ENCODE measurements around the gene FTH1. TPM values are rescaled to one million over a fixed set of nuclear protein-coding genes. Genes with fewer than 3 reads are reported as not detected.
A peak's percentile ranks its signal among the peaks of the same experiment; 100 is the strongest.

Gene FTH1
- polyA plus RNA-seq, 3 donors: 2,175 to 2,380 (median 2,187) TPM

DNA sequence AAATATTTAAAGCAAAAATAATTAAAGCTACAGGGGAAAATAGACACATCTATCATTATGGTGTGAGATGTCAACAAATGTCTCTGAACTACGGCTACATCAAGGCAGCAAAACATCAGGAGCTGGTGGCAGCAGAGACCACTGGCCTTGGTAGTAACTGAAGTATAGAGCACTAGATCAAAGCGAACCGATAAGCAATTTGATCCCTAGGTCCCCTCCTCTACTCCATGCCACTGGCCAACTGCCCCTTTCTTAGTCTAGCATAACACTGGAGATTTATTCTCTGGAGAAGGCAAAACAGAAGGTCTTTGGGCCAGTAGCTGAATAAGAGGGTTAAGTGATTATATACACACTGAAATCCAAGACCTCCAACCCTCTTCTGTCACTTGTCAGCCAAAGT is 36.5 kb downstream of the FTH1 start:
- no peak for DNase-seq (ENCODE audit: extremely low read depth in 1 of 11, low read depth in 9 of 11, low spot score in 4 of 11)

DNA sequence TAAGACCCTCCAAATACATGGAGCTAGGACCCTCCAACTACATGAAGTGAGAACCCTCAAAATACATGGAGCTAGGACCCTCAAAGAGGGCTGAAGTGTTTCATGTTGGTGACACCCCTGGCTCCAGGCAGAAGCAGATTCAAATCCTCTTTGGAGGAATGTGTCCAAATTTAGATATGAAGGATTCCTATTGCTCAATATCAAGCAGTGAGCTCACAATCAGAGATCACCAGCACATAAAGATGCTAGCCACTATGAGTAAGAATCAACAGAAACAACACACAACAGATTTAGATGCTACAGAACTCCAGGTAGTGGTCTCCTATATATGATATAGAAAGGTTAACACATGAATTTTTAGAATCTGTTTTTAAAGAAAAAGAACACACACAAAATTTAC is 38.8 kb downstream of the FTH1 start:
- DNase-seq (ENCODE audit: extremely low read depth in 1 of 11, low read depth in 9 of 11, low spot score in 4 of 11): no peak

DNA sequence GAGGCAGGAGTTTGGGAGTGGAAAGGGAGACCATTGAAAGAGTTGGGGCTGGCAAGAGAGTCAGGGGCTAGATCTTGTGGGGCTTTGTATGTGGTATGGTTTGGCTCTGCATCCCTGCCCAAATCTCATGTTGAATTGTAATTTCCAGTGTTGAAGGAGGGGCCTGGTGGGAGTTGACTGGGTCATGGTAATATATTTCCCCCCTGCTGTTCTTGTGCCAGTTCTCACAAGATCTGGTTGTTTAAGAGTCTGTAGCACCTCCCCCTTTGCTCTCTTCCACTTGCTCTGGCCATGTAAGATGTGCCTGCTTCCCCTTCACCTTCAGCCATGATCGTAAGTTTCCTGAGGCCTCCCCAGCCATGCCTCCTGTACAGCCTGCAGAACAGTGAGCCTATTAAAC is 39.9 kb downstream of the FTH1 start:
- no peak for DNase-seq (ENCODE audit: extremely low read depth in 1 of 11, low read depth in 9 of 11, low spot score in 4 of 11)

DNA sequence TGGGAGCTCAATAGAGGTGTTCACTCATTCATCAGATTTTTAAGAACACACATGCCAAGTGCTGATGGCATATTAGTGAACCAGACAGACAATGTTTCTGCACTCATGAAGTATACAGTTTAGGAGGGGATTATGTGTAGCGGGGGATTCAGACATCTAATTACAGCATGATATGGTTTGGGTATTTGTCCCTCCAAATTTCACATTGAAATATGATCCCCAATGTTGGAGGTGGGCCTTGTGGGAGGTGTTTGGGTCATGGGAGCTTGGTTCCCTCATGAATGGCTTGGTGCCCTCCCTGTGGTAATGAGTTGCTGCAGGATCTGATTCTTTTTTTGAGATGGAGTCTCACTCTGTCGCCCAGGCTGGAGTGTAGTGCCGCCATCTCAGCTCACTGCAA is 41.2 kb downstream of the FTH1 start:
- DNase-seq (ENCODE audit: extremely low read depth in 1 of 11, low read depth in 9 of 11, low spot score in 4 of 11): no peak

DNA sequence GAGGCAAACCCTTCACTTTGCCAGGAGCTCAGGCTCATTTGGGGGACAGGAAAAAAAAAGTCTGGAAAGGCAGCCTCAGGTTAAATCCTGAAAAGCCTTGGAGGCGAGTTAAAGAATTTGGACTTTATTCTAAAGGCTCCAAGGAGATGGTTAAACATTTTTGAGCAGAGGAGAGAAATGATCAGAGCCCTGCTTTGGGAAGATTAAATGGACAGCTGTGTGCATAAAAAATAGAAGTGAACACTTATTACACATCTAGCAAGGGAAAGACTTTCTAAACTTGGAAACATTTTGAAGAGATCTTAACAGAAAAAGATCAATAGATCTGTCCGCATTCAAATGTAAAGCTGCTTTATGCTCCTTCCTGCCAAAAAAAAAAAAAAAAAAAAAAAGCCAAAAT is 41.7 kb downstream of the FTH1 start:
- DNase-seq (ENCODE audit: extremely low read depth in 1 of 11, low read depth in 9 of 11, low spot score in 4 of 11): no peak

DNA sequence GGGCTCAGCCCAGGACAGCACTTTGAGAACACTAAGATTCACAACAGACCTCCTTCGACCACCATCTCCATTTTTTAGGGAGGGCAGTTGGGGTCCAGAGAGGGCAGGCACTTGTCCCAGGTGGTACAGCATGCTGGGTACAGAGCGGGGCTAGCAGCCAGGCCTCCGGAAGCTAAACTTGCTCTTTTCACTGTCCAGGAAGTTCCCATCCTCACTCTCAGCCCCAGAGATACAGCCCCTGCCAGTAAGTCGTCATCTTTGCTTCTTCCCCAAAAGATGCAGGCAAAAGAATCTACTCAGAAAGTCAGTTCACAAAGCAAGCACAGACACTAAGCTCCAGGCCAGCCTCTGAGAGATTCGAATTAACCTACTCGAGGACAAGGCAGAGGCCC is 43.4 kb downstream of the FTH1 start:
- no peak for DNase-seq (ENCODE audit: extremely low read depth in 1 of 11, low read depth in 9 of 11, low spot score in 4 of 11)

DNA sequence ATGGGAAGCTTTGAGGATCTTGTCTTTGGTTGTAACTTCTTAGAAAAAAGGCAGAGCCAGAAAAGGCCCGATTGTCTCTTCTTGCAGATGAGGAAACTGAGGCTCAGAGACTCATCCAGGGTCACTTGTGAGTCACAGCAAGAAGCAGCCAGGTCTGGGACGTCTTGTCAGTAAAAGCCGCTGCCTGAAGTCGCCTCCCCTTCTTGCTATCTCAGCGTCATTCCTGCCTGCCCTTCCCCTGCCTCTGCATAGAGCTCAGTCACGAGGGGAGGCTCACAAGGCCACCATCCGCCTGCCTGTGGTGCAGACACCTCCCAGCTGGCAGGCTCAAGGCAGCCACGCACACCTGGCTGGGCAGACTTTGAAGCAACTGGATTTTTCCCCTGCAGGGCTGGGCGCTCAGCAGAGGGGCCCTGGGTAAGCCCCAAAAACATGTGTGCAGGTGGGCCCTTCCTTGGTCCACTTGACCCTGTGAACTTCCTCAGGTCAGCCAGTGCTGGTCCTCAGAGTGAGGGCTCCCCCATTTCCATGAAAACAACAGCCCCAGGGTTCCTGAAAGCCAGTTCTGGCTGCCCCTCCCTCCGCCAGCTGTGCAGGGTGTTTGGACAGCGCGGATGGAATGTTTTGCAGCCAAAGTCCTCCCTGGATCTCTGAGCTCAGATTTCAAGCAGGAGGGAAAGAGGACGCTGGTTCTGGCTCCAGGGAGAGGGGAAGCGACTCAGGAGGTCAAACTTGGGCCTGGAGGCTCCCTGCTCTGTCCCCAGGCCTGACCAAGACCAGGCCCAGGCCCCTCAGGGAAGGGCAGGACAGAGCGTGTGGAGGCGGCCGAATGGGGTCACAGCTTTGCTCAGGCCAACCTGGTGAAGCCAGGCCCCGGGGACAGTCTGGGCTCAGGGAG is 44.0 kb downstream of the FTH1 start:
- DNase-seq (ENCODE audit: extremely low read depth in 1 of 11, low read depth in 9 of 11, low spot score in 4 of 11): peak in 8 of 11 donors; percentile 60 to 86 (median 80)

DNA sequence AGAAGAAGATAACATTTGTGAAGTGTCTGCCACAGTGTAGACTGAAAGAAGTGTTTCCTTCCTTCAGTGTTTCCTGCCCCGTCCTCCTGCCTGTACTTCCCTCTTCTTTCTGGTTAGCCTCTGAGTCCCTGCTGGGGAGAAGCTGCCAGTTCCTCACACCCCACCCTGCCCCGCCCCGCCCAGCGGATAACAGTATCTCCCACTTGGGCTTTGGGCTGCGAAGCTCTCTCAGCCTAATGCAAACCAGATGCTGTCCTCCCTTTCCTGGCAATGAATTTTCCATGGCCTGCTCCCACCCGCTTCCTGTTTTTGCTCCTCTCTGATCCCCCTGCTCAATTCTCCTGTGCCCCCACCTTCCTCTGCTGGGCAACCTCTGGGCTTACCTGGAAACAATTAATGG is 44.9 kb downstream of the FTH1 start:
- DNase-seq (ENCODE audit: extremely low read depth in 1 of 11, low read depth in 9 of 11, low spot score in 4 of 11): peak in 6 of 11 donors; percentile 42 to 72 (median 58)

DNA sequence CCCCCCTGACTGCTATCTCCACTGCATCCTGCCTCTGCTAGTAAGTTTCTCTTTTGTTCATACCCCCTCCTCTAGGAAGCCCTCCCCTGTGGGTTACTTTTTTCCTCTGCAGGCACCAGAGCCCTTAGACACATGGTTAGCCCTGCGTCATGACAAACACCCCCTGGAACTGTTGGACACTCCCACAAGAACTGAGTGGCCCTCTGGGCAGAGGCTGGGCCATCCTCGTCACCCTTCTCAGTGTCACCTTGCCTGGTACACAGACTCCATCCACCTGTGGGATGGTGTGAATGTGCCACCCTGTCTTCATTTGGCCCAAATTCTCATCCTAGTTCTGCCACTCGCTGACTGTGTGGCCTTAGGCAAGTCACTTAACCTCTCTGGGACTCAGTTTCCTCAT is 46.0 kb downstream of the FTH1 start:
- DNase-seq (ENCODE audit: extremely low read depth in 1 of 11, low read depth in 9 of 11, low spot score in 4 of 11): no peak

DNA sequence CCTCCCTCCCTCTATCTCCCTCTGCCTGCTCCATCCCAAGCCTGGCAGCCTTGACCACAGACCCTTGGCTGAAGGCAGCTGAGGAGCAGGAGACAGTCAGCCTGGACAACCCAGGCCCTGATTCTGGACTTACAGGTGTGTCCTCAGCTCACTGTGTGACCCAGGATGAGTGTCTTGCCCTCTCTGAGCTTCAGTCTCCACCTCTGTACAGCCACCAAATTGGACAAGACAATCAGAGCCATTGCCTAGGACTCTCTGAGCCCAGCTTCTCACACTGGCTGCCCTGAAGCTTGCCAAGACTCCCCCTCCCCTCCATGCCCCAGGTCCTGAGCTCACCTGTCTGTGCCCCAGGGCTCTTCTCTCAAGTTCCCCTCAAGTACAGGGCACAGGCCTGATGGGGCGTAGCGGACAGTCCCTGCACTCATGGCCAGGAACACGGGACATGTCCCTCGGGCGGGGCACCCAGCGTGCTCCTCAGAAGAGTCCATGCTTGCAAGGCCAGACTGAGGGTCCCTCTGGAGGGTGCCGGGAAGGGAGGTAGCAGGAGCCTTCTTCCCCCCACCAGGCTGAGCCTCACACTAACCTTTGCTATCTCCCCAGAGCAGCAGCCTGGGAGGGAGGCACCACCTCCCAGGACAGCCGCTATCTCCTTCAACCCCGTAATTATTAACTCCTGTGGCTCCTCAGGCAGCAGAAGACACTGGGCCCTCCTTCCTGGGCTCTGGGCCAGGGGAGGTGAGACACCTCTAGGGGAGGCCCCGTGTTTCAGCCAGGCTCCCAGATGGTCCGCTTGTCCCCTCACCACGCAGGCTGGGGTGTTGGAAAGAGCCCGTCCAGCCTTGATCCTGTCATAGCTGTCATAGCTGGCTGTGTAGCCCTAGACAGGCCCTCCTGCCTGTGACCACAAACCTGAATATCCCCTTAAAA is 47.5 kb downstream of the FTH1 start:
- no peak for DNase-seq (ENCODE audit: extremely low read depth in 1 of 11, low read depth in 9 of 11, low spot score in 4 of 11)

DNA sequence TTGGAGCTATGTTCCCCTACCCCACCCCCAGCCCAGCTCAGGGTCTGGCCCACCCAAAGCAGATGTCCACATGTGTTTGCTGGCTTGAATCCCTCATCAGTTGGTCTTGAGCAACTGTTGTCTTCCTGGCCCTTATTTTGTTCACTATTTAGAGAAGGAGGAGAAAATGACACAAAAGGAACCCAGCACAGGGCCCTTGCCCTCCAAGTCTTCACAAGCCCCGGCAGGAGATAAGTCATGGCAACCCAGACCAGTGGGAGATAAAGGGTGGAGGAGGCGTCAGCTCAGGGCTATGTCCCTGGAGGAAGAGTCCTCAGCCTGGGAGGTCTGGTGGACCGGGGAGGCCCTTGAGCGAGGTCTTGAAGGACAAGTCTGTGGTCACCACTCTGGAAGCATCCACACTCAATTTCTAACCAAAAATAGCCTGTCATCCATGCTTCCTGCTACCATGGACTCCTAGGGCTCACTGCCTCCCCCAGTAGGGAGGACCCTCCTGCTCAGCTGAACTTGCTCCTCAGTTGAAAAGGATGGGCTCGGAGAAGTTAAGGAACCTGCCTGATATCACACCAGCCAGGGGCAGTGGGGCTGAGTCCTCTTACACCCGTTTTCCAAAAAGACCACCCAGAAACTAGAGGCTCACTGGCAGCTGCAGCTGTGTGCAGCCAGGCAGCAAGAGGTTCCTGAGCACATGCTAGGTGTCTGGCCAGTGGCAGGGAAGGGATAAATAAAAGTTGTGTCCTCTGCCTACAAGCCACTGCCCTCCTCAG is 48.3 kb downstream of the FTH1 start:
- no peak for DNase-seq (ENCODE audit: extremely low read depth in 1 of 11, low read depth in 9 of 11, low spot score in 4 of 11)

DNA sequence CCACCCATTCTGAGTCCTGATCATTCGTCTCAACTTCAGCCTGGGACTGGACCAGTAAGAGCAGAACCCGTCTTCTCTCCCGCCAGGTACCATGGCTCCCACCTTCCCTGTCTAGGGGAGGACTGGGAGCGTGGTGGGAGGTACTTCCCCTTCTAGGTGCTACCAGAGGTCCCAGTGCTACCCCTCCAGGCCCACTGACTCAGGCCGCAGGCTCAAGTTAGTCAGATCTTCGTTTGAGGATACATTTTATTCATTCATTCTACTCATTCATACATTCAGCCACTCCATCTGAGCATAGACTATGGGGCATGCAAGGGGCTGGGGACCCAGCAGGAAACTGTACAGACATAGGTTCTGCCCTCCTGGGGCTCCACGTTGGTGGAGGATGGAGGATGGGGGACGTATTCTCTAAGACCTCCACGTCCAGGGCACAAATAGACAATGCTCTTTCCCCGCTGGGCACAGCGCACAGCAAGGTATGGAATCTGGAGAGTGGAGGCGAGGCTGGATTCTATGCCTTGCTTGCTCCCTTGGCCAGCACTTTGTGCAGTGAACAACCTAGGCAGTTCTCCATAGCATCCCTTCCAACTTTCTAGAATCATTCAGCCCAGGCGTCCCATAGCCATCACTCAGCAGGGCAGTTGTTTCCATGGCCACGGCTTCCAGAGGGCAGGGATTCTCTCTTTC is 49.0 kb downstream of the FTH1 start:
- DNase-seq (ENCODE audit: extremely low read depth in 1 of 11, low read depth in 9 of 11, low spot score in 4 of 11): no peak

DNA sequence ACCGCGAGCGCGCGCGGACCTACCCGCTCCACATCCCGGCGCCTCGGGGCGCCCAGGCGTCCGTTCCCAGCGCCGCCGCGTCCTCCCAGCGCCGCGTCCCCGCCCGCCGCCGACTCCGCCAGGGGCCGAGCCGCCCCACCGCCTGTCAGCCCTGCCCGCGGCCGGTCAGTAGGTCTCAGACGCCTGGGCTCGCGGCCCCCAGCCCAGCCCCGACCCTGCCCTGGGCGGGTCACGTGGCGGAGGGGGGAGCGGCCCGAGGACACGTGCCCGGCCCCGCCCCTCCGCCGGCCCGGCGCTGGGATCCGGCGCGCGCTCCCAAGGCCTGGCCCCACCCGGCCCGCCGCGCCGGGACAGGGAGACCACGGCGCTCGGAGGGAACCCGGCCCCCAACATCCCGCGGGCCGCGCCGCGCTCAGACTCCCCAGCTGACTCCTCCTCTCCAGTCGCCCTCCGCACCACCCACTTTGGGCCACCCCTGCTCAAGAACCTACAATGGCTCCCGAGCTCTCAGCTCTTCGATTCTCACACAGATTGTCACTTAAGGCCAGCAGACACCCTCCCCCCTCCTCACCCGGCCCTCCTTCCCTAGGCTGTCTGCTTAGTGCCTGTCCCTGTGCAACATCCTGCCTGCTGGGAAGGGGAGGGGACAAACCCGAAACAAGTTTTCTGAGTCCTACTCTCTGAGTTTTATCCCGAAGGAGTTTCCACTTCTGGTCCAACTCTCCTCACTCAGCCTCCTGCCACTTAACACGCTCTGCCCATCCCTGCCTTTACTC is 49.9 kb downstream of the FTH1 start, which contains the start of gene RAB3IL1:
Gene RAB3IL1, minus strand, starts transcription at position 233 of the 776 bp plus-strand sequence. Its CDS starts 199 bp downstream, at position 34.
- peak in 6 of 11 donors; percentile 29 to 62 (median 56) for DNase-seq (ENCODE audit: extremely low read depth in 1 of 11, low read depth in 9 of 11, low spot score in 4 of 11)

DNA sequence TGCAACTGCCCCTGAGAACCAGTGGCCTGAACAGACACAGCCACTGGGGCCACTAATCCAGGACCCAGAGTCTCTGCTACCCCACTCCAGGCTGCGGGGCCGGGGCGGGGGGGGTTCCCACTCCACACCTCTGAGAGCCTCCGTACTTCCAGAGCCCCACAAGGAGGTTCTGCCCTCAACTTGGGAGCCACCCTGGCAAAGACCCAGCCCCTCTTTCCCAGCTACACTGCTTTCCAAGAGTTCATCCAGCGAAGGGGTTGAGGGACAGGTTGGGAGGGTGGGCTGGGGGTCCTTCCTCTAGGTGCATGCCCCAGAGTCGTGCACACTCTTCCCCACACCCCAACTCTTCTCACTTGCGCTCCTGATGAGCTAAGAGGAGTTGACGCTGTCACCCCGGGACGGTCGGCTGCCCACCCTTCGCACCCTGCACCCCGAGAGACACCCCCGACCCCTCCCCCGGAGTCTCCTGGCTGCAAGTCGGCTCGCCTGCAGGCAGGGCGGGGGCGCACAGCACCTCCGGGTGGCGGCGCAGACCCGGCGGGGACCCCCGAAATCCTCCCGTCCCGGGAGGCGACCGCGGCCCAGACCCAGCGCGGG is 50.6 kb downstream of the FTH1 start:
- no peak for DNase-seq (ENCODE audit: extremely low read depth in 1 of 11, low read depth in 9 of 11, low spot score in 4 of 11)

DNA sequence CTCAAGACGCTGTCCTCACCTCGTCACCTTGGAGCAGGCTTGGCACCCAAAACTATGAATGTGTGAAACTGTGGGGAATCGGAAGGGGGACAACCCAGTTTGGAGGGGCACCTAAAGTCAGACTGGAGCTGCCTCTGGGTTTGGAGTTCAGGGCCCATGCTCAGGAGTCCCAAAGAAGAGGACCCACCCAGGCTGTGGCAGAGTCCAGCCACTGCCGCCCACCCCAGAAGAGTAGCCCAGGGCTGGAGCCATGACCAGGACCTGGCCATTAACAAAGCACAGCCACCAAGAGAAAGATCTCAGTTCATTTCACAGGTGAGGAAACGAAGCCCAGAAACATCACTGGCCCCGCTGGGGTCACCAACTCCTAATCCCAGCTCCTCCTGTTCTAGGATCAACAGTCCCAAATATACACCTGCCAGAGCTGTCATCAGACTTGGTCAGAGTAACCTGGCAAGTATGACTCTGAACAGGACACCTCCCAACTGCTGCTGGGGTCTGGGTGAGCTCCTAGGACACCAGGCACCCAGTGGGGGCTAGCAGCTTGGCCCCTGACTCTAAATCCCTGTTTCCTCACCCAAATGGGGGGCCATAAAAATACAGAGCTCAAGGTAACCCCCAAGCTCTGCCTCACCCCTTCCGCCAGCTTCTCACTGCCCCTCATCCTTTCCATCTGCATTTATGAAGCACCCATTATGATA is 52.8 kb downstream of the FTH1 start:
- no peak for DNase-seq (ENCODE audit: extremely low read depth in 1 of 11, low read depth in 9 of 11, low spot score in 4 of 11)

All from renal cortex interstitium (tissue), 11 donors.